ENCODE data around the gene PRCP.

DNA sequence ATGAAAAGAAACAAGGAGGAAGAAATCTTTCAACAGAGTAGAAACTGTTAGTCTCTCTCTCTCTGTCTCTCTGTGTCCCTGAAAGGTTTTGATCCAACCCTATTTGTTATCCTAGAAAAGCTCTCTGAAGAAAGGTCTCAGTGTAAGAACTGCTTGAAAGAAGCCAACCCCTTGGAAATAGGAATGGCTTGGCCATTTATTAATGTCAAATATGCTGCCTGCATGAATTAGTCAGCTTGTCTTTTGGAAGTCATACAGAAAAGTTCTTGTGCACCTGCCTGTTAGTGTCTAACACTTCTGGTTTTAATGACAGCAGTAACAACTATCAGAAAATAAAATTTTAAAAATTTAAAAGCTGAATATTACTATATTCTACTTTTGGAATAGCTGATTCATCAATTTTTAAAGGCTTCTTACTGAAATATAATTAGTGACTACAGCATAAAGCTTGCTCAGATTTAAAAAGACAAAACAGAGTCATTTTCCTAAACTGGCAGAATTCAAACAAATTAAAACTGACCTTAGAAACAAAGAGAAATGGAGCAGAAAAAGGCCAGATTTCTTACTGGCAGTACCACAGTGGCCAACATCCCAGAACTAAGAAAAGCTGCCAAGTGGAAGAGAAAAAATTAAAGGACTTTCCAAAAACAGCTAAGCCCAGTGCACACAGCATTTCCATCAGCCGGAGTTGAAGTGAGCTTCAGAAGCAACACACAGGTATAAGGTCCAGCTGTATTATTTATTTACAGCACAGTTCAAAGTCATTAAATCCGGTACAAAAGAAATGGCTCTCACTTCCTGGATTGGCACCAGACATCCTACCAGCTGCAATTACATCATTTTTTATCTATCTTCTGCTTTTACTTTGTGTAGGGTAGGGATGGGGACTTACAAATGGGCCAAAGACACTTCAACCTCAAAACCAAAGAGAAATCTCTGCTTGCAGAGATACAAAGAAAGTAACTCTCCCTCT, 76.3 kb downstream of the PRCP start:
- TF ChIP-seq CTCF (IDR thresholded peaks at IDR 0.05; ENCODE audit: low read depth, low read length, missing input control) (no peak), GABPA (IDR thresholded peaks at IDR 0.05 in 1 of 2, conservative IDR thresholded peaks at IDR 0.05 in 1 of 2) (no peak), YY1 (IDR thresholded peaks at IDR 0.05) (no peak), HNF4G (IDR thresholded peaks at IDR 0.05) (no peak), SP1 (IDR thresholded peaks at IDR 0.05) (no peak), MAX (IDR thresholded peaks at IDR 0.05) (no peak), NR2F2 (IDR thresholded peaks at IDR 0.05) (no peak), FOXA2 (IDR thresholded peaks at IDR 0.05) (no peak), TAF1 (conservative IDR thresholded peaks at IDR 0.05) (no peak), EGR1 (IDR thresholded peaks at IDR 0.05; ENCODE audit: low read depth in 2 of 2) (no peak), JUND (IDR thresholded peaks at IDR 0.05) (no peak)
- TF ChIP-seq, protein P1, sequence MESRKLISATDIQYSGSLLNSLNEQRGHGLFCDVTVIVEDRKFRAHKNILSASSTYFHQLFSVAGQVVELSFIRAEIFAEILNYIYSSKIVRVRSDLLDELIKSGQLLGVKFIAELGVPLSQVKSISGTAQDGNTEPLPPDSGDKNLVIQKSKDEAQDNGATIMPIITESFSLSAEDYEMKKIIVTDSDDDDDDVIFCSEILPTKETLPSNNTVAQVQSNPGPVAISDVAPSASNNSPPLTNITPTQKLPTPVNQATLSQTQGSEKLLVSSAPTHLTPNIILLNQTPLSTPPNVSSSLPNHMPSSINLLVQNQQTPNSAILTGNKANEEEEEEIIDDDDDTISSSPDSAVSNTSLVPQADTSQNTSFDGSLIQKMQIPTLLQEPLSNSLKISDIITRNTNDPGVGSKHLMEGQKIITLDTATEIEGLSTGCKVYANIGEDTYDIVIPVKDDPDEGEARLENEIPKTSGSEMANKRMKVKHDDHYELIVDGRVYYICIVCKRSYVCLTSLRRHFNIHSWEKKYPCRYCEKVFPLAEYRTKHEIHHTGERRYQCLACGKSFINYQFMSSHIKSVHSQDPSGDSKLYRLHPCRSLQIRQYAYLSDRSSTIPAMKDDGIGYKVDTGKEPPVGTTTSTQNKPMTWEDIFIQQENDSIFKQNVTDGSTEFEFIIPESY (IDR thresholded peaks at IDR 0.05), result no peak
- TF ChIP-seq, protein P2, sequence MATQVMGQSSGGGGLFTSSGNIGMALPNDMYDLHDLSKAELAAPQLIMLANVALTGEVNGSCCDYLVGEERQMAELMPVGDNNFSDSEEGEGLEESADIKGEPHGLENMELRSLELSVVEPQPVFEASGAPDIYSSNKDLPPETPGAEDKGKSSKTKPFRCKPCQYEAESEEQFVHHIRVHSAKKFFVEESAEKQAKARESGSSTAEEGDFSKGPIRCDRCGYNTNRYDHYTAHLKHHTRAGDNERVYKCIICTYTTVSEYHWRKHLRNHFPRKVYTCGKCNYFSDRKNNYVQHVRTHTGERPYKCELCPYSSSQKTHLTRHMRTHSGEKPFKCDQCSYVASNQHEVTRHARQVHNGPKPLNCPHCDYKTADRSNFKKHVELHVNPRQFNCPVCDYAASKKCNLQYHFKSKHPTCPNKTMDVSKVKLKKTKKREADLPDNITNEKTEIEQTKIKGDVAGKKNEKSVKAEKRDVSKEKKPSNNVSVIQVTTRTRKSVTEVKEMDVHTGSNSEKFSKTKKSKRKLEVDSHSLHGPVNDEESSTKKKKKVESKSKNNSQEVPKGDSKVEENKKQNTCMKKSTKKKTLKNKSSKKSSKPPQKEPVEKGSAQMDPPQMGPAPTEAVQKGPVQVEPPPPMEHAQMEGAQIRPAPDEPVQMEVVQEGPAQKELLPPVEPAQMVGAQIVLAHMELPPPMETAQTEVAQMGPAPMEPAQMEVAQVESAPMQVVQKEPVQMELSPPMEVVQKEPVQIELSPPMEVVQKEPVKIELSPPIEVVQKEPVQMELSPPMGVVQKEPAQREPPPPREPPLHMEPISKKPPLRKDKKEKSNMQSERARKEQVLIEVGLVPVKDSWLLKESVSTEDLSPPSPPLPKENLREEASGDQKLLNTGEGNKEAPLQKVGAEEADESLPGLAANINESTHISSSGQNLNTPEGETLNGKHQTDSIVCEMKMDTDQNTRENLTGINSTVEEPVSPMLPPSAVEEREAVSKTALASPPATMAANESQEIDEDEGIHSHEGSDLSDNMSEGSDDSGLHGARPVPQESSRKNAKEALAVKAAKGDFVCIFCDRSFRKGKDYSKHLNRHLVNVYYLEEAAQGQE (IDR thresholded peaks at IDR 0.05), result no peak
